Myocyte (in vitro differentiated cells): Measurements from ENCODE around the gene PAK5. TPM values are rescaled to one million over a fixed set of nuclear protein-coding genes. Genes with fewer than 3 reads are reported as not detected.
A peak's percentile ranks its signal among the peaks of the same experiment; 100 is the strongest.

Experiments used
- DNase-seq: peaks from one replicate; pipeline ENCODE4 v3.0.0-alpha.2; 2012; ENCODE audit warnings: low read depth
- total RNA-seq: library from RNA; depleted of rRNA; stranded (reverse); fragments of >200 nt; gene quantifications from 2 replicates; pipeline ENCODE4 v1.2.3, GENCODE V29; 2014

The PAK5 gene
- total RNA-seq, 1 donor from 2014 or later: not detected

GRCh38 chr20:9501473-9501872, 337.4 kb downstream of the PAK5 start:
- DNase-seq: no peak

- no peak for DNase-seq
These were observed 338.8 kb downstream of the PAK5 start for GRCh38 chr20:9500121-9500520.

DNA sequence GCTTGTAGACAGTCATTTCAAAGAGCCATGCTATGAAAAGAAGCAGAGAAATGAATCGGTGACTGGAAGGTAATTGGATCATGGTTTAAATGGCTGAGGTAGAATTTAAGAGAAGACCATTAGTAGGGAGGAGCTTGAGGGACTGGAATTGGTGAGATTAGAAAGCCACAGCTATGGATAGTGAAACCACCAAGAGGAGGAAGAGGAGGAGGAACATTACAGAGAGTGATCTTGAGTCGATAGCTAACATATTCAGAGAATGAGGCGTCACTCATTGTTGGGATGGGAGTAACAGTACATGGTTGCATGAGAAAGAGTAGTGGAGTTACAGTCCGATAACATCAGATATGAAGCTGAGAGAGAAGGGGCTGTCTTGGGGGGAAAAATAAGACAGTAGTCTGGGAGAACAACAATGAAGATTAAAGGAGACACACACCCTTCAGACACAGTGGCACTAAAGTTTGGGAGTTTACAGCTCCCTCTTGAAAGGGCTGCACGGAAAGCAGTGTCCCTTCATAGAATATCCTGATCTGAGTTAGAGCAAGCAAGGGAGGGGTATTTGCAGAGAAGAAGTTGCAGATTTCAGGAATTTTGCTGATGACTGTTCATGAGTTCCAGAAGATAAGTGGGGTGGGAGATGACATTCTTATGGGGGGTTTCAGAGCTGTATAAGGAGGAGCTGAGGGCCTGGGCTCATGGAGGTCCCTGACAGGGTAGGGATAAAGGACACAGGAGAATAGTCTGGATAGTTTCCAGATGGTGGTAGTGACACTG, 339.6 kb downstream of the PAK5 start:
- DNase-seq: no peak

GRCh38 chr20:9498322-9498721, 340.6 kb downstream of the PAK5 start:
- no peak for DNase-seq

DNA sequence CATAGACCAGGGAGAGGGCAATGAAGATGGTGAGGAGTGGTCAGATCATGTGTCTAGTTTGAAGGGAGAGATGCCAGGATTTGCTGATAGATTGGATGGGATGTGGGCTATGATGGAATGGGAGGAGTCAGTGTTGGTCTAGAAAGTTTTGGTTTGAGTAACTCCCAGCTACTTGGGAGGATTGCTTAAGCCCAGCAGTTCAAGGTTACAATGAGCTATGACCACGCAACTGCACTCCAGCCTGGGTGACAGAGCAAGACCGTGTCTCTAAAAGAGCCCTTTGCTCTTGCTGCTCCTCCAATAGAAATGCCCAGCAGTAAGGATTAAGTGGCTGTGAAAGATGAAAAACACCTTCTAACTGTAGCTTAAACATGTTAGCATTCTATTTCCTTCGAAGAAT, 342.7 kb downstream of the PAK5 start:
- no peak for DNase-seq

GRCh38 chr20:9495701-9496100, 343.2 kb downstream of the PAK5 start:
- DNase-seq: no peak

DNA sequence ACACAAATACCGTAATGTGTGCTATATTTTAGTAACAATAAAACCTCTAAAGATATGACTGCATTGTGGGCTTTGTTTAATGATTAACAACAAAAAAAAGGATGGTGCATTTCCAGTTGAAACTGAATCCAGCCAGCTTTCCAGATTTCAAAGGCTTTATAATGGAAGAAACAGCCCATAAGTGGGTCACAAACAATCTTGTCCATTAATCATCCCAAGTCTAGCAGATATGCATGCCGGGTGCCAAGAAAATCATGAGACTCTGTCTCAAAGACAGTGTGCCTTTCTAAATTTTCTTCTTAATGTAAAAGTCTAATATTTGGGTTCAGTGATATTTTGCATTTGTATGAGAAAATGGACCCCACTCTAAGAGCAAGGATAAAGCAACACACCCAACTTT, 345.1 kb downstream of the PAK5 start:
- DNase-seq: peak; percentile 41

DNA sequence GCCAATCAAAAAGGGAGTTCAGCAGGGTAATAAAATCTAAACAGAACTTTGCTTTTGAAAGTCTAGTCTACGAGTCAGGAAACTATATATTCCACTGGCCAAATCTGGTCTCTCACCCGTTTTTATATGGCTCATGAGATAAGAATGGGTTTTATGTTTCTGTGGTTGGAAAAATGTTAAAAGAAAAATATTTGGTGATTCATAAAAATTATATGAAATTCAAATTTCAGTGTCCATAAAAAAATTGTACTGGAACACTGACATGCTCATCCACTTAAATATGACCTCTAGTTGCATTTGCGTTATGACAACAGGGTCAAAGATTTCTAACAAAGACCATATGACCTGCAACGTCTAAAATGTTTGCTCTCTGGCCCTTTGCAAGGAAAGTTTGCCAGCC, 346.8 kb downstream of the PAK5 start:
- peak; percentile 41 for DNase-seq

GRCh38 chr20:9491324-9491723, 347.6 kb downstream of the PAK5 start:
- DNase-seq: no peak

GRCh38 chr20:9490631-9491030, 348.2 kb downstream of the PAK5 start:
- no peak for DNase-seq

DNA sequence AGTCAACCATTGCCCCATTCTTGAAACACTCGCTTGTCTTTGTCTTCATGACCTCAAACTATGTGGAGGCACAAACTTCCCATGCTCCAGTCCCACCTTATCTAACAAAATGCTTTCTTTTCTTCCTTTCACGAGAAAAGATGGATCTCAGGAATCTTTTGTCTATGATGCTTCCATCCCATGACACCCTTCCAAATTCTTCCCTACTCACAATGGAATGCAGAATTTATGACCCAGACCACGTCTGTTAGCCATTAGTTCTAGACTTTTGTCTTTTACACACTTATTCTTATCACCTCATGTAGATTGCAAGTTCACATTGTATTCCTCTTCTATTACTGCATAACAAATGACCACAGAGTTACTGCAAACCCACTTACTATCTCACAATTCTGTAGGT, 348.7 kb downstream of the PAK5 start:
- no peak for DNase-seq

DNA sequence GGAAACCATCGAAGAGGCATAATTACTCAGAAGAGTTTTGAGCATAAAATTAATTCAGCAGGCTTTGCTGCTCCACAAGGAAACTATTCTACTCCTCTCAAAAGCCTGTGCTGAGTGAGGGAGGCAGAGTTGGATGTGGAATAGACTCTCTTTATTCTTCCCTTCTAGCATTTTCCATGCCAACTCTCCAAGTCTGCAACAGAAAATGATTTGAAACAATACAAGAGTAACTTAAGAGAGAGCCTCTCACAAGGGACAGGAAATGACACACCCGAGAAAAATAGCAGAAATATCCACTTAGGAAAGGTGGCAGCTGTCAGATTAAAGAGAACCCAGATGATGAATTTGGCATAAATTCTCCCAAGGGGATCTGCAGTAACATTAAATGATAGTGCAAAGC, 350.8 kb downstream of the PAK5 start:
- DNase-seq: no peak

Other genes starting within 250 kb of the PAK5 start
- 0.10 TPM in 1 of 2 replicates, not detected in the other for gene ANKEF1, start 195.9 kb upstream of the PAK5 start, total RNA-seq